Peyer's patch (tissue), 4 donors: ENCODE measurements around the gene ACOT7.

Experiments used
- CTCF ChIP-seq, 6 experiments: fragments of 450-650 bp in 4 of 6; fragments of 200-600 bp in 2 of 6; sonication (generic) in 1 of 6; IDR thresholded peaks; one replicate each; pipeline ENCODE4 v1.5.1; 2017 to 2019; ENCODE audit warnings: antibody characterized with exemption in 6 of 6, mild to moderate bottlenecking in 3 of 6, moderate library complexity in 1 of 6
- POLR2A ChIP-seq, 2 donors: fragments of 450-650 bp; IDR thresholded peaks; one replicate each; pipeline ENCODE4 v1.5.1; 2017; ENCODE audit warnings: antibody characterized with exemption in 2 of 2, mild to moderate bottlenecking in 2 of 2, moderate library complexity in 2 of 2

GRCh38 chr1:6299557-6300165 lies 93.9 kb downstream of the ACOT7 start:
- TF ChIP-seq CTCF (IDR thresholded peaks at IDR 0.05): no peak
- TF ChIP-seq POLR2A (IDR thresholded peaks at IDR 0.05): no peak
